MM.1S (cell line): Measurements from ENCODE around the gene ATP6V0A1.
"Not testable (repeated sequence)": the region's sequence is repeated elsewhere in the genome, so short reads cannot be mapped to it uniquely, and the experiment has no call there.

Experiments used
- DNase-seq: peaks from one replicate; pipeline ENCODE4 v3.0.0-alpha.2; 2015
- H2AFZ ChIP-seq: fragments of 300-600 bp; sonication (generic); 2 replicates; pipeline ENCODE4 v1.6.0; 2016; ENCODE audit warnings: antibody characterized with exemption, low read length
- H3F3A ChIP-seq: fragments of 300-600 bp; sonication (generic); 2 replicates; pipeline ENCODE4 v1.6.1; 2016; ENCODE audit warnings: mild to moderate bottlenecking, antibody characterized with exemption, low read length, moderate library complexity, mixed read lengths; ENCODE audit not compliant: insufficient read depth
- H3K27ac ChIP-seq: fragments of 300-600 bp; sonication (generic); 2 replicates; pipeline ENCODE4 v1.5.1; 2016; ENCODE audit warnings: mild to moderate bottlenecking, low read length
- H3K27me3 ChIP-seq: fragments of 300-600 bp; sonication (generic); replicated peaks from 2 replicates; pipeline ENCODE4 v1.6.0; 2016; ENCODE audit warnings: low read length; ENCODE audit not compliant: insufficient read depth
- H3K36me3 ChIP-seq: fragments of 300-600 bp; sonication (generic); replicated peaks from 2 replicates; pipeline ENCODE4 v1.6.1; 2016; ENCODE audit warnings: mild to moderate bottlenecking, low read length, mixed read lengths; ENCODE audit not compliant: insufficient read depth
- H3K4me1 ChIP-seq: fragments of 300-600 bp; sonication (generic); 2 replicates; pipeline ENCODE4 v1.6.1; 2016; ENCODE audit warnings: low read length, mixed read lengths
- H3K4me2 ChIP-seq: fragments of 300-600 bp; sonication (generic); 2 replicates; pipeline ENCODE4 v1.6.0; 2016; ENCODE audit warnings: low read depth, low read length
- H3K4me3 ChIP-seq: fragments of 300-600 bp; sonication (generic); 2 replicates; pipeline ENCODE4 v1.5.1; 2016; ENCODE audit warnings: low read length, mixed read lengths
- H3K79me2 ChIP-seq: fragments of 300-600 bp; sonication (generic); 2 replicates; pipeline ENCODE4 v1.6.1; 2016; ENCODE audit warnings: mixed run types, low read length, mixed read lengths
- H3K9ac ChIP-seq: fragments of 300-600 bp; sonication (generic); 2 replicates; pipeline ENCODE4 v1.6.1; 2016; ENCODE audit warnings: low read length, mixed read lengths
- H3K9me2 ChIP-seq: fragments of 300-600 bp; sonication (generic); replicated peaks from 2 replicates; pipeline ENCODE4 v1.6.1; 2016; ENCODE audit warnings: mild to moderate bottlenecking, low read length, mixed read lengths; ENCODE audit not compliant: insufficient read depth
- H3K9me3 ChIP-seq: fragments of 300-600 bp; sonication (generic); replicated peaks from 2 replicates; pipeline ENCODE4 v1.6.1; 2016; ENCODE audit warnings: mild to moderate bottlenecking, low read length, mixed read lengths; ENCODE audit not compliant: insufficient read depth
- H4K20me1 ChIP-seq: fragments of 300-600 bp; sonication (generic); 2 replicates; pipeline ENCODE4 v1.6.1; 2016; ENCODE audit warnings: mild to moderate bottlenecking, low read length, moderate library complexity, mixed read lengths; ENCODE audit not compliant: insufficient read depth
- EZH2 ChIP-seq: fragments of 300-600 bp; sonication (generic); optimal IDR thresholded peaks from 2 replicates; pipeline ENCODE3; 2017; ENCODE audit warnings: low read depth, mild to moderate bottlenecking, antibody characterized with exemption, low read length, mixed read lengths
- EZH2phosphoT487 ChIP-seq: fragments of 300-600 bp; sonication (generic); IDR thresholded peaks from 2 replicates; pipeline ENCODE4 v1.6.1; 2018; ENCODE audit warnings: antibody characterized with exemption, low read length
- TF ChIP-seq, protein P1 (sequence below): fragments of 300-600 bp; sonication (generic); IDR thresholded peaks from 2 replicates; pipeline ENCODE4 v1.5.1; 2016; ENCODE audit warnings: antibody characterized with exemption, low read length, mixed read lengths

The ATP6V0A1 gene

DNA sequence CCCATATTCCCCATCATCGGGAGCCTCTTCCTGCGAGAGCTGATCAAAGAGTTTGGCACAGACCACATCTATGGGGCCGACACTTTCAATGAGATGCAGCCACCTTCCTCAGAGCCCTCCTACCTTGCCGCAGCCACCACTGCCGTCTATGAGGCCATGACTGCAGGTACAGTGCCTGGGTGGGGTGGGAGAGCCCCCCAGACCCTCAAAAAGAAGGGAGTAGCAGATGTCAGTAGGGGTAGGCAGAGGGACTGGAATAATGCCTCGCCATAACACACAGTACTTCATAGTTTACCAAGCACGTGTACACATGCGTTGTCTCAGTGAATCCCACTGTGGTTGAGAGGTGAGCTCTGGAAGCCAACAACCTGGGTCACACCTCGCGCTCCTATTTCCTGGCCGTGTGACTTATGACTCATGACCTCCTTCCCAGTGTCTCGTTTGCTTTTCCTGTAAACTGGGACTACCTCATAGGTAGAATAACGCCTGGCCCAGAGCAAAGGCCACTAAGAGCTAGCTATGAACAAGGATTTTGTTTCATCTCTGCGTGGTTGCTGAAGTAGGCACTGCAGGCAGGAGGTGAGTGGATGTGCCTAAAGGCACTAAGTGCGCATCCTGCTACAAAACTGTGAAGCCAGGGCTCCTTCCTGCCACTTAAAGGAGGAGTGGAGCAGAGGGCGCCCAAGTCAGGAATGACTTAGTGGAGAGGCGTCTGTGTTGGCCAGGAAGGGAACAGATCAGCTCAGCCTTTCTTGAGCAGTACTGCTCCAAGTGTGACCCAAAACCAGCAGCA, 82.6 kb downstream of the ATP6V0A1 start:
- H3K9me2 ChIP-seq = no peaks in the 10 kb centered on the region
- H4K20me1 ChIP-seq = no peaks in the 10 kb centered on the region
- H3K27ac ChIP-seq = no peak overlapping the region
- H3F3A ChIP-seq = peaks cover 5% of the 10 kb centered on the region; the same call in 1 of the 2 replicates
- no peak overlapping the region for H3K4me3 ChIP-seq
- no peaks in the 10 kb centered on the region for H3K9me3 ChIP-seq
- TF ChIP-seq EZH2 (no peak), EZH2phosphoT487 (no peak)
- TF ChIP-seq, protein P1, sequence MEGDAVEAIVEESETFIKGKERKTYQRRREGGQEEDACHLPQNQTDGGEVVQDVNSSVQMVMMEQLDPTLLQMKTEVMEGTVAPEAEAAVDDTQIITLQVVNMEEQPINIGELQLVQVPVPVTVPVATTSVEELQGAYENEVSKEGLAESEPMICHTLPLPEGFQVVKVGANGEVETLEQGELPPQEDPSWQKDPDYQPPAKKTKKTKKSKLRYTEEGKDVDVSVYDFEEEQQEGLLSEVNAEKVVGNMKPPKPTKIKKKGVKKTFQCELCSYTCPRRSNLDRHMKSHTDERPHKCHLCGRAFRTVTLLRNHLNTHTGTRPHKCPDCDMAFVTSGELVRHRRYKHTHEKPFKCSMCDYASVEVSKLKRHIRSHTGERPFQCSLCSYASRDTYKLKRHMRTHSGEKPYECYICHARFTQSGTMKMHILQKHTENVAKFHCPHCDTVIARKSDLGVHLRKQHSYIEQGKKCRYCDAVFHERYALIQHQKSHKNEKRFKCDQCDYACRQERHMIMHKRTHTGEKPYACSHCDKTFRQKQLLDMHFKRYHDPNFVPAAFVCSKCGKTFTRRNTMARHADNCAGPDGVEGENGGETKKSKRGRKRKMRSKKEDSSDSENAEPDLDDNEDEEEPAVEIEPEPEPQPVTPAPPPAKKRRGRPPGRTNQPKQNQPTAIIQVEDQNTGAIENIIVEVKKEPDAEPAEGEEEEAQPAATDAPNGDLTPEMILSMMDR = no peak
- H3K4me1 ChIP-seq = peaks cover 6% of the 10 kb centered on the region; the same call in 1 of the 2 replicates
- no peaks in the 10 kb centered on the region for H3K36me3 ChIP-seq
- H3K79me2 ChIP-seq = peaks cover 11% of the 10 kb centered on the region
- H3K4me2 ChIP-seq = no peak overlapping the region
- no peak overlapping the region for H3K9ac ChIP-seq
- H3K27me3 ChIP-seq = no peaks in the 10 kb centered on the region
- no peak for DNase-seq
- no peak overlapping the region for H2AFZ ChIP-seq

DNA sequence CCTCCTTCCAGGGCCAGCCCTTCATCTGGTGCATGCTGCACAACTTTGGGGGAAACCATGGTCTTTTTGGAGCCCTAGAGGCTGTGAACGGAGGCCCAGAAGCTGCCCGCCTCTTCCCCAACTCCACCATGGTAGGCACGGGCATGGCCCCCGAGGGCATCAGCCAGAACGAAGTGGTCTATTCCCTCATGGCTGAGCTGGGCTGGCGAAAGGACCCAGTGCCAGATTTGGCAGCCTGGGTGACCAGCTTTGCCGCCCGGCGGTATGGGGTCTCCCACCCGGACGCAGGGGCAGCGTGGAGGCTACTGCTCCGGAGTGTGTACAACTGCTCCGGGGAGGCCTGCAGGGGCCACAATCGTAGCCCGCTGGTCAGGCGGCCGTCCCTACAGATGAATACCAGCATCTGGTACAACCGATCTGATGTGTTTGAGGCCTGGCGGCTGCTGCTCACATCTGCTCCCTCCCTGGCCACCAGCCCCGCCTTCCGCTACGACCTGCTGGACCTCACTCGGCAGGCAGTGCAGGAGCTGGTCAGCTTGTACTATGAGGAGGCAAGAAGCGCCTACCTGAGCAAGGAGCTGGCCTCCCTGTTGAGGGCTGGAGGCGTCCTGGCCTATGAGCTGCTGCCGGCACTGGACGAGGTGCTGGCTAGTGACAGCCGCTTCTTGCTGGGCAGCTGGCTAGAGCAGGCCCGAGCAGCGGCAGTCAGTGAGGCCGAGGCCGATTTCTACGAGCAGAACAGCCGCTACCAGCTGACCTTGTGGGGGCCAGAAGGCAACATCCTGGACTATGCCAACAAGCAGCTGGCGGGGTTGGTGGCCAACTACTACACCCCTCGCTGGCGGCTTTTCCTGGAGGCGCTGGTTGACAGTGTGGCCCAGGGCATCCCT, 84.8 kb downstream of the ATP6V0A1 start:
- Histone ChIP-seq H2AFZ (no peak overlapping the region), H3K9me2 (no peaks in the 10 kb centered on the region), H3K4me1 (no peaks in the 10 kb centered on the region), H3K9ac (no peak overlapping the region), H3K36me3 (no peaks in the 10 kb centered on the region), H3K4me2 (no peak overlapping the region), H3F3A (no peaks in the 10 kb centered on the region), H3K79me2 (no peaks in the 10 kb centered on the region), H4K20me1 (no peaks in the 10 kb centered on the region), H3K27me3 (no peaks in the 10 kb centered on the region), H3K27ac (no peak overlapping the region), H3K9me3 (no peaks in the 10 kb centered on the region), H3K4me3 (no peak overlapping the region)
- no peak for DNase-seq
- TF ChIP-seq EZH2phosphoT487 (no peak), EZH2 (no peak)
- TF ChIP-seq, protein P1 = no peak

DNA sequence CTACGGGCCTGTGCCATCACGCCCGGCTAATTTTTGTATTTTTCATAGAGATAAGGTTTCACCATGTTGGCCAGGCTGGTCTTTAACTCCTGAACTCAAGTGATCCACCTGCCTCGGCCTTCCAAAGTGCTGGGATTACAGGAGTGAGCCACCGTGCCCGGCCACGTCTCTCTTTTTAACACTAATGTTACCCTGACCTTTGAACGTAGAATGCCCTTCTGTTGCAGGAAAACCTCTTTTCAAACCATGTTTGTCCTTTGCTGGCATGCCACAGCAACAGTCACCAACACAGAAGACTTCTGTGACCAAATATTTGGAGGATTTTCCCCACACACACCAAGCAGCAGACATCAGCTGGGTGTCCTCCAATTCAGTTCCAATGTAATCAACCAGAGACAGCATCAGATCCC, 86.2 kb downstream of the ATP6V0A1 start:
- Histone ChIP-seq H3K27ac (no peak overlapping the region), H2AFZ (no peak overlapping the region), H3K79me2 (no peaks in the 10 kb centered on the region), H3K4me1 (0 out of 2 replicates have a peak, but pooled peaks cover 4% of the 10 kb centered on the region), H3K36me3 (no peaks in the 10 kb centered on the region), H3F3A (no peaks in the 10 kb centered on the region), H3K9me2 (no peaks in the 10 kb centered on the region), H3K27me3 (no peaks in the 10 kb centered on the region), H3K4me2 (no peak overlapping the region), H3K4me3 (no peak overlapping the region), H3K9me3 (no peaks in the 10 kb centered on the region), H3K9ac (no peak overlapping the region), H4K20me1 (no peaks in the 10 kb centered on the region)
- TF ChIP-seq EZH2 (no peak), EZH2phosphoT487 (no peak)
- TF ChIP-seq, protein P1 = no peak
- no peak for DNase-seq

DNA sequence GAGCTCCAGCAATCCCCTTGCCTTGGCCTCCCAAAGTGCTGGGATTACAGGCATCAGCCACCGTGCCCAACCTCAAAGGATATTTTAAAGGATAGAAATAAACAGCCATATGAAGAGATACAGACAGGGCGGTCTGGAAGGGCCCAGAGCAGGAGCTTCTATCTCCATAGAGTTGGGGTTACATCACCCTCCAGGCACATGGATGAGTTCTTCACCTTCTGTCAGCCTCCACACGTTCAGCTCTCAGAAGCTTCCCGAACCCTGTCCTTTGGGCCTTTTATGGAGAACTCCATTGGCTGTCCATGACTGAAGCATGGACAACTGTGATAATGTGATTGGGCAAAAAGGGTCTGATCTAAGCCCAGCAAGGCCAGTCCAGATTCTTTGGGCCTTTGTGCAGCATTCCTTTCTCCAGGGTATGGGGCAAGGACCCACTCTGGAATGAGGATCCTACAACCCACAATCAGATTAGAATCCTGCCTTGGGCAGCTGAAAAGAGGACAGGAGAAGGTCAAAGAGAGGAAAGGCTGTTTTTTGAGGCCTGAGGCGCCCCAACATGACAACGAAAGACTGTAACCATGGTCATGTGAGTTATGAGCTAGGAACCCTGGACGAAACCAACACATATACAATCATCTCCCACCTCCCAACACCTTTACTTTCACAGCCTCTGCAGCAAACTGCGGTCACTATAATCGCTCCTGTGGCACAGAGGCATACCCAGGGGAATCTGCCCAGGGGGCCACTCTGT, 87.3 kb downstream of the ATP6V0A1 start:
- H3K9me3 ChIP-seq, H3K9ac ChIP-seq, H3K4me3 ChIP-seq, H3K79me2 ChIP-seq, H3K4me1 ChIP-seq, H3K27ac ChIP-seq, H3F3A ChIP-seq, DNase-seq, H4K20me1 ChIP-seq, H2AFZ ChIP-seq, H3K9me2 ChIP-seq, H3K27me3 ChIP-seq, H3K36me3 ChIP-seq, H3K4me2 ChIP-seq: not testable (repeated sequence)
